GM18868 (cell line): Measurements from ENCODE around the gene PIGQ.

Source experiments
- ATAC-seq: cut with Tn5 transposase; IDR thresholded peaks from one replicate; pipeline ENCODE4 v1.9.1; 2021; ENCODE audit warnings: mild to moderate bottlenecking, moderate library complexity; ENCODE audit not compliant: unreplicated experiment

PIGQ gene

GRCh38 chr16:598823-599739, 29.3 kb downstream of the PIGQ start:
- no peak for ATAC-seq

GRCh38 chr16:600781-601180, 31.0 kb downstream of the PIGQ start:
- ATAC-seq, result no peak

GRCh38 chr16:603933-604332, 34.2 kb downstream of the PIGQ start:
- ATAC-seq, result no peak

GRCh38 chr16:606656-607307, 37.0 kb downstream of the PIGQ start:
- ATAC-seq, result no peak

- ATAC-seq, result no peak
These were observed 38.3 kb downstream of the PIGQ start for GRCh38 chr16:608019-608418.

GRCh38 chr16:609316-609715, 39.5 kb downstream of the PIGQ start:
- no peak for ATAC-seq

GRCh38 chr16:609984-610383, 40.2 kb downstream of the PIGQ start:
- no peak for ATAC-seq

GRCh38 chr16:610513-611381, 41.0 kb downstream of the PIGQ start:
- no peak for ATAC-seq

GRCh38 chr16:615122-615521, 45.4 kb downstream of the PIGQ start:
- no peak for ATAC-seq

GRCh38 chr16:616733-617586, 47.2 kb downstream of the PIGQ start:
- no peak for ATAC-seq

GRCh38 chr16:617855-618254, 48.1 kb downstream of the PIGQ start:
- ATAC-seq, result no peak

GRCh38 chr16:619476-620100, 49.8 kb downstream of the PIGQ start:
- ATAC-seq, result no peak

GRCh38 chr16:620700-621525, 51.1 kb downstream of the PIGQ start:
- ATAC-seq, result no peak

- no peak for ATAC-seq
These were observed 51.8 kb downstream of the PIGQ start for GRCh38 chr16:621526-622105.

GRCh38 chr16:622920-623280, 53.1 kb downstream of the PIGQ start:
- ATAC-seq, result no peak

GRCh38 chr16:624526-625070, 54.8 kb downstream of the PIGQ start:
- ATAC-seq, result no peak

GRCh38 chr16:625117-625976, 55.6 kb downstream of the PIGQ start:
- no peak for ATAC-seq
